SKM-1 treated with dmso at 0.1 percent for 144 hours (cell line): ENCODE results near the gene MRPS2.
"Not testable (repeated sequence)": the region's sequence is repeated elsewhere in the genome, so short reads cannot be mapped to it uniquely, and the experiment has no call there.

Experiments
- DNase-seq: peaks from one replicate; lab custom pipeline; 2025; ENCODE audit not compliant: unreplicated experiment; lab: John Stamatoyannopoulos, UW

The MRPS2 gene

GRCh38 chr9:135500525-135501260, at the start of gene MRPS2:
Gene MRPS2 (plus strand): TSS chr9:135500682. CDS start chr9:135500711, 29 bp downstream.
- peak; percentile 77 for DNase-seq

GRCh38 chr9:135450956-135451355, 49.5 kb upstream of the MRPS2 start:
- DNase-seq: no peak

- DNase-seq: not testable (repeated sequence)
Observed at GRCh38 chr9:135451909-135452308, 48.6 kb upstream of the MRPS2 start.

GRCh38 chr9:135454737-135455136, 45.7 kb upstream of the MRPS2 start:
- DNase-seq: no peak

- DNase-seq: no peak
Observed at GRCh38 chr9:135455401-135456030, 45.0 kb upstream of the MRPS2 start.

- no peak for DNase-seq
Observed at GRCh38 chr9:135456436-135457104, 43.9 kb upstream of the MRPS2 start.

GRCh38 chr9:135458478-135458877, 42.0 kb upstream of the MRPS2 start:
- not testable (repeated sequence) for DNase-seq

GRCh38 chr9:135461936-135462335, 38.5 kb upstream of the MRPS2 start:
- DNase-seq: no peak

GRCh38 chr9:135463140-135463539, 37.3 kb upstream of the MRPS2 start:
- DNase-seq: no peak

GRCh38 chr9:135464181-135464580, 36.3 kb upstream of the MRPS2 start:
- DNase-seq: no peak

GRCh38 chr9:135468854-135469521, 31.5 kb upstream of the MRPS2 start:
- DNase-seq: no peak

GRCh38 chr9:135471791-135472640, 28.5 kb upstream of the MRPS2 start:
- DNase-seq: no peak

GRCh38 chr9:135473972-135474543, 26.4 kb upstream of the MRPS2 start:
- DNase-seq: no peak

- no peak for DNase-seq
Observed at GRCh38 chr9:135474915-135475314, 25.6 kb upstream of the MRPS2 start.

- DNase-seq: no peak
Observed at GRCh38 chr9:135476561-135477355, 23.7 kb upstream of the MRPS2 start.

- DNase-seq: no peak
Observed at GRCh38 chr9:135478191-135478590, 22.3 kb upstream of the MRPS2 start.

GRCh38 chr9:135478829-135479468, 21.5 kb upstream of the MRPS2 start:
- no peak for DNase-seq

- no peak for DNase-seq
Observed at GRCh38 chr9:135479469-135480052, 20.9 kb upstream of the MRPS2 start, which contains the start of gene PPP1R26. Gene PPP1R26 (plus strand): TSS chr9:135479782. CDS start chr9:135484511, 4,729 bp downstream.
